ENCODE results near the gene RTN4RL2.

Gene RTN4RL2

GRCh38 chr11:57499983-57500461 lies 39.7 kb downstream of the RTN4RL2 start:
- no CpG with 5 or more reads among the region's 12 CpGs for WGBS (ENCODE audit: insufficient coverage, insufficient read length)
- DNase-seq (ENCODE audit: low read depth, low spot score), result no peak
- no peak overlapping the region for H3K27ac ChIP-seq (ENCODE audit: low read length)
- no peaks in the 10 kb centered on the region for H3K9me3 ChIP-seq (ENCODE audit: control insufficient read depth, insufficient read depth, low read length)
- H3K4me1 ChIP-seq (ENCODE audit: control insufficient read depth, insufficient read depth, low read length), result peaks cover 12% of the 10 kb centered on the region
- no peak overlapping the region for H3K4me3 ChIP-seq (ENCODE audit: low read length)
- 0 out of 2 replicates have a peak, but pooled peaks cover 4% of the 10 kb centered on the region for H3K36me3 ChIP-seq (ENCODE audit: control insufficient read depth, insufficient read depth, low read length)
- H3K27me3 ChIP-seq (ENCODE audit: control insufficient read depth, insufficient read depth, low read length), result no peaks in the 10 kb centered on the region

DNA sequence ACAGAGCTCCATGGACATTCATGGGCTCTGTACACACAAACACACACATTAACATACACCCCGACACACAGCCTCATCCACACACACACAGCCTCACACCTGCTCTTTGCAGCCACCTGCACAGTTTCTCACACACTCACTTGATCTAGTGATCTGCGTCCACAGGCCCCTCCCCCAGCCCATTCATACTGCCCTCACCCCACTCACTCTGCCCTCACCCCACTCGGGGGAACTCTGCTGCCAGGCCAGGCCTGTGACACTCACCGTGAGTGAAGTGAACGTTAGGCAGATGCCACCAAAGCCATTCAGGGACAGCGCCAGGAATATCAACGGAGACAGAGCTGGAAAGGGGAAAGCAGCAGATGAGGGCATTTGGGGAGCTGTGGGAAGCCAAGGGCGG lies 40.2 kb downstream of the RTN4RL2 start:
- Histone ChIP-seq H3K4me1 (ENCODE audit: control insufficient read depth, insufficient read depth, low read length) (peaks cover 12% of the 10 kb centered on the region), H3K27ac (ENCODE audit: low read length) (no peak overlapping the region)

DNA sequence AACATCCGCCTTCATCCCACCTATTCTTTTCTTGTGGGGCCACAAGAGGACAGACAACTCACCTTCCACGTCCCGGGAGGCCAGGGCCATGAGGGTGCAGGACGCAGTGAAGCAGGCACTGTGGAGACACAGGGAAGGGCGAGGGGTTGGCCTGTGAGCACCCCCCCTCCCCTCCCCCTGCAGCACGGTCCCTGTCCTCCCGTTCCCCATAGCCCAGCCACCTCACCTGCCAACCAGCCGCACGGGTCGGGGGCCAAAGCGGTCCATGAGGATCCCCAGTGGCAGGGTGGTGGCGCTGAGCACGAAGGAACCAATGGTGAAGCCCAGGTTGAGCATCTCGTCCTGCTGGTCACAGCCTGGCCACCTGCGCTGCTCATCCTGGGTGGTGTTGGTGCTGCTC lies 40.6 kb downstream of the RTN4RL2 start:
- Histone ChIP-seq H3K9me3 (ENCODE audit: control insufficient read depth, insufficient read depth, low read length) (no peaks in the 10 kb centered on the region), H3K27me3 (ENCODE audit: control insufficient read depth, insufficient read depth, low read length) (no peaks in the 10 kb centered on the region), H3K27ac (ENCODE audit: low read length) (no peak overlapping the region), H3K4me3 (ENCODE audit: low read length) (no peak overlapping the region), H3K36me3 (ENCODE audit: control insufficient read depth, insufficient read depth, low read length) (0 out of 2 replicates have a peak, but pooled peaks cover 4% of the 10 kb centered on the region), H3K4me1 (ENCODE audit: control insufficient read depth, insufficient read depth, low read length) (peaks cover 12% of the 10 kb centered on the region)
- no peak for DNase-seq (ENCODE audit: low read depth, low spot score)
- WGBS (ENCODE audit: insufficient coverage, insufficient read length), result no CpG with 5 or more reads among the region's 15 CpGs

More for the DNA sequence above, 40.2 kb downstream of the RTN4RL2 start:
- Histone ChIP-seq H3K27me3 (ENCODE audit: control insufficient read depth, insufficient read depth, low read length) (no peaks in the 10 kb centered on the region), H3K36me3 (ENCODE audit: control insufficient read depth, insufficient read depth, low read length) (0 out of 2 replicates have a peak, but pooled peaks cover 4% of the 10 kb centered on the region), H3K4me3 (ENCODE audit: low read length) (no peak overlapping the region), H3K9me3 (ENCODE audit: control insufficient read depth, insufficient read depth, low read length) (no peaks in the 10 kb centered on the region)
- no CpG with 5 or more reads among the region's 8 CpGs for WGBS (ENCODE audit: insufficient coverage, insufficient read length)
- no peak for DNase-seq (ENCODE audit: low read depth, low spot score)

DNA sequence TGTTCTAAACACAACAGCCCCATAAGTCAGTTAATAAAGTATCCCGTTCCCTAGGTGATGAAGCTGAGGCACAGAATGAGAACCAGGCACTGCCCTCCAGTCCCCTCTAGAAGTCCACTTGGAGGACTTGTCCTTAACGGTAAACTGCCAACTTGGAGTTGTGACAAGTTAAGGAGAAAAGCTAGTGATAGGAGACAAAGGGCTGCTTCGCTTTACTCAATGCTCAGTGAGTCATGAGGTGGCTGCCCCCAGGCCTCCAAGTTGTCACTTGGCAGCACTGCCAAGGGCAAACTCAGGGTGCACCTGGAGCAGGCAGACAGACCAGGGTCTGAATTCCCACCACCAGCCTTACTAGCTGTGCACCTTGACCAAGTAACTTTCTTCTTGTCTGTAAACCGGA lies 41.6 kb downstream of the RTN4RL2 start:
- Histone ChIP-seq H3K27ac (ENCODE audit: low read length) (no peak overlapping the region), H3K36me3 (ENCODE audit: control insufficient read depth, insufficient read depth, low read length) (0 out of 2 replicates have a peak, but pooled peaks cover 4% of the 10 kb centered on the region), H3K4me3 (ENCODE audit: low read length) (no peak overlapping the region), H3K4me1 (ENCODE audit: control insufficient read depth, insufficient read depth, low read length) (peaks cover 12% of the 10 kb centered on the region), H3K27me3 (ENCODE audit: control insufficient read depth, insufficient read depth, low read length) (no peaks in the 10 kb centered on the region), H3K9me3 (ENCODE audit: control insufficient read depth, insufficient read depth, low read length) (no peaks in the 10 kb centered on the region)
- no peak for DNase-seq (ENCODE audit: low read depth, low spot score)
- WGBS (ENCODE audit: insufficient coverage, insufficient read length), result no CpG with 5 or more reads among the region's 4 CpGs

DNA sequence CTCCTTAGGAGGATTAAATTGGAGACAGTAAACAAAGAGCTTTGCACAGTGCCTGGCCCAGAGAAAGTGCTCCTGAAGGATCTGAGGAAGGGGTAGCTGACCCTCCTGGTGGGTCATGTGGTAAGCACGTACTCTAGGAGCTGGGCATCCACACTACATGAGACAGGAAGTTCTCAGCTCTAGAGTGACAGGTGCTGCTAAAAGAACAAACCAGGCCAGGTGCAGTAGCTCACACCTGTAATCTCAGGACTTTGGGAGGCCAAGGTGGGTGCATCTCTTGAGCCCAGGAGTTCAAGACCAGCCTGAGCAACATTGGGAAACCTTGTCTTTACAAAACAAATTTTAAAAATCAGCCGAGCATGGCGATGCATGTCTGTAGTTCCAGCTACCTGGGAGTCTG lies 42.0 kb downstream of the RTN4RL2 start:
- WGBS (ENCODE audit: insufficient coverage, insufficient read length), result no CpG with 5 or more reads among the region's 3 CpGs
- Histone ChIP-seq H3K4me1 (ENCODE audit: control insufficient read depth, insufficient read depth, low read length) (peaks cover 12% of the 10 kb centered on the region), H3K36me3 (ENCODE audit: control insufficient read depth, insufficient read depth, low read length) (0 out of 2 replicates have a peak, but pooled peaks cover 4% of the 10 kb centered on the region), H3K9me3 (ENCODE audit: control insufficient read depth, insufficient read depth, low read length) (no peaks in the 10 kb centered on the region), H3K4me3 (ENCODE audit: low read length) (no peak overlapping the region), H3K27ac (ENCODE audit: low read length) (no peak overlapping the region), H3K27me3 (ENCODE audit: control insufficient read depth, insufficient read depth, low read length) (no peaks in the 10 kb centered on the region)
- no peak for DNase-seq (ENCODE audit: low read depth, low spot score)

- H3K4me1 ChIP-seq (ENCODE audit: control insufficient read depth, insufficient read depth, low read length), result peaks cover 12% of the 10 kb centered on the region
- H3K36me3 ChIP-seq (ENCODE audit: control insufficient read depth, insufficient read depth, low read length), result 0 out of 2 replicates have a peak, but pooled peaks cover 4% of the 10 kb centered on the region
- DNase-seq (ENCODE audit: low read depth, low spot score), result no peak
- no peak overlapping the region for H3K4me3 ChIP-seq (ENCODE audit: low read length)
- H3K27ac ChIP-seq (ENCODE audit: low read length), result no peak overlapping the region
- no peaks in the 10 kb centered on the region for H3K27me3 ChIP-seq (ENCODE audit: control insufficient read depth, insufficient read depth, low read length)
- no peaks in the 10 kb centered on the region for H3K9me3 ChIP-seq (ENCODE audit: control insufficient read depth, insufficient read depth, low read length)
These were observed 42.5 kb downstream of the RTN4RL2 start for GRCh38 chr11:57502870-57503269.

- Histone ChIP-seq H3K27me3 (ENCODE audit: control insufficient read depth, insufficient read depth, low read length) (no peaks in the 10 kb centered on the region), H3K27ac (ENCODE audit: low read length) (no peak overlapping the region)
- no CpG with 5 or more reads among the region's 4 CpGs for WGBS (ENCODE audit: insufficient coverage, insufficient read length)
These were observed 44.2 kb downstream of the RTN4RL2 start for GRCh38 chr11:57504511-57504910.

GRCh38 chr11:57506522-57506921 lies 46.2 kb downstream of the RTN4RL2 start:
- no peaks in the 10 kb centered on the region for H3K4me1 ChIP-seq (ENCODE audit: control insufficient read depth, insufficient read depth, low read length)
- H3K9me3 ChIP-seq (ENCODE audit: control insufficient read depth, insufficient read depth, low read length), result no peaks in the 10 kb centered on the region
- no peak overlapping the region for H3K4me3 ChIP-seq (ENCODE audit: low read length)
- no peak overlapping the region for H3K27ac ChIP-seq (ENCODE audit: low read length)
- no CpG with 5 or more reads among the region's 1 CpG for WGBS (ENCODE audit: insufficient coverage, insufficient read length)
- H3K36me3 ChIP-seq (ENCODE audit: control insufficient read depth, insufficient read depth, low read length), result no peaks in the 10 kb centered on the region
- H3K27me3 ChIP-seq (ENCODE audit: control insufficient read depth, insufficient read depth, low read length), result no peaks in the 10 kb centered on the region
- no peak for DNase-seq (ENCODE audit: low read depth, low spot score)

More at GRCh38 chr11:57504511-57504910, 44.2 kb downstream of the RTN4RL2 start:
- Histone ChIP-seq H3K9me3 (ENCODE audit: control insufficient read depth, insufficient read depth, low read length) (no peaks in the 10 kb centered on the region), H3K36me3 (ENCODE audit: control insufficient read depth, insufficient read depth, low read length) (0 out of 2 replicates have a peak, but pooled peaks cover 4% of the 10 kb centered on the region), H3K4me3 (ENCODE audit: low read length) (no peak overlapping the region), H3K4me1 (ENCODE audit: control insufficient read depth, insufficient read depth, low read length) (peaks cover 10% of the 10 kb centered on the region)
- DNase-seq (ENCODE audit: low read depth, low spot score), result no peak

- Histone ChIP-seq H3K36me3 (ENCODE audit: control insufficient read depth, insufficient read depth, low read length) (no peaks in the 10 kb centered on the region), H3K27ac (ENCODE audit: low read length) (no peak overlapping the region), H3K27me3 (ENCODE audit: control insufficient read depth, insufficient read depth, low read length) (no peaks in the 10 kb centered on the region), H3K9me3 (ENCODE audit: control insufficient read depth, insufficient read depth, low read length) (no peaks in the 10 kb centered on the region), H3K4me1 (ENCODE audit: control insufficient read depth, insufficient read depth, low read length) (no peaks in the 10 kb centered on the region), H3K4me3 (ENCODE audit: low read length) (no peak overlapping the region)
- DNase-seq (ENCODE audit: low read depth, low spot score), result no peak
- no CpG with 5 or more reads among the region's 7 CpGs for WGBS (ENCODE audit: insufficient coverage, insufficient read length)
These were observed 48.2 kb downstream of the RTN4RL2 start for GRCh38 chr11:57508341-57509170.

GRCh38 chr11:57511741-57512430 lies 51.6 kb downstream of the RTN4RL2 start:
- no peak overlapping the region for H3K4me3 ChIP-seq (ENCODE audit: low read length)
- H3K27me3 ChIP-seq (ENCODE audit: control insufficient read depth, insufficient read depth, low read length), result peaks cover 3% of the 10 kb centered on the region; the same call in 1 of the 2 replicates
- no peaks in the 10 kb centered on the region for H3K9me3 ChIP-seq (ENCODE audit: control insufficient read depth, insufficient read depth, low read length)
- no CpG with 5 or more reads among the region's 6 CpGs for WGBS (ENCODE audit: insufficient coverage, insufficient read length)
- H3K27ac ChIP-seq (ENCODE audit: low read length), result no peak overlapping the region
- peaks cover 1% of the 10 kb centered on the region; the same call in 1 of the 2 replicates for H3K4me1 ChIP-seq (ENCODE audit: control insufficient read depth, insufficient read depth, low read length)
- no peak for DNase-seq (ENCODE audit: low read depth, low spot score)
- H3K36me3 ChIP-seq (ENCODE audit: control insufficient read depth, insufficient read depth, low read length), result no peaks in the 10 kb centered on the region
